Calu3 (cell line): ENCODE measurements around the gene ITGB1. TPM values are rescaled to one million over a fixed set of nuclear protein-coding genes. Genes with fewer than 3 reads are reported as not detected.

Experiments used
- BruUV-seq: library from RNA; stranded (reverse); fragments of 400-500 nt; replicated peaks from 2 replicates; lab custom pipeline; 2021; lab: Mats Ljungman, UMichigan
- CTCF ChIA-PET: fragments of 300-600 bp; sonication (Branson Sonifier 250); formaldehyde crosslinking; loops from one replicate; lab custom pipeline; 2022; ENCODE audit warnings: antibody characterized with exemption; lab: Charles Lee
- DNase-seq: peaks from one replicate; pipeline ENCODE4 v3.0.0; 2022
- H3K27ac Mint-ChIP-seq: one replicate; pipeline ENCODE4 v1.8.0; 2022; ENCODE audit warnings: mixed read lengths; ENCODE audit not compliant: unreplicated experiment
- H3K27me3 Mint-ChIP-seq: one replicate; pipeline ENCODE4 v1.8.0; 2022; ENCODE audit warnings: mixed read lengths; ENCODE audit not compliant: unreplicated experiment
- H3K36me3 Mint-ChIP-seq: one replicate; pipeline ENCODE4 v1.8.0; 2022; ENCODE audit warnings: mild to moderate bottlenecking, moderate library complexity, mixed read lengths; ENCODE audit not compliant: insufficient read depth, unreplicated experiment
- H3K4me1 Mint-ChIP-seq: one replicate; pipeline ENCODE4 v1.8.0; 2022; ENCODE audit warnings: mild to moderate bottlenecking, low read depth, mixed read lengths; ENCODE audit not compliant: unreplicated experiment
- H3K4me3 Mint-ChIP-seq: one replicate; pipeline ENCODE4 v1.8.0; 2022; ENCODE audit warnings: mild to moderate bottlenecking, low read depth, moderate library complexity, mixed read lengths; ENCODE audit not compliant: unreplicated experiment
- H3K9me3 Mint-ChIP-seq: one replicate; pipeline ENCODE4 v1.8.0; 2022; ENCODE audit warnings: low read depth, mixed read lengths; ENCODE audit not compliant: unreplicated experiment
- CTCF ChIP-seq: fragments of 200-600 bp; IDR thresholded peaks from one replicate; pipeline ENCODE4 v1.8.0; 2022; ENCODE audit warnings: antibody characterized with exemption; ENCODE audit not compliant: unreplicated experiment
- intact Hi-C: fragments of 100-400 bp; cut with micrococcal nuclease; formaldehyde crosslinking; loops from one replicate; pipeline ENCODE4 v1.10.0; 2022; ENCODE audit not compliant: unreplicated experiment
- total RNA-seq: library from RNA; stranded (reverse); gene quantifications from 2 replicates; pipeline ENCODE4 v1.2.3, GENCODE V29; 2022

ITGB1 gene
- total RNA-seq, 1 experiment from 2014 or later = 1,455 TPM

GRCh38 chr10:32878646-32879045, 79.4 kb downstream of the ITGB1 start:
- Mint-ChIP-seq H3K27me3 (no peaks in the 10 kb centered on the region), H3K9me3 (no peaks in the 10 kb centered on the region), H3K36me3 (no peaks in the 10 kb centered on the region), H3K4me3 (no peak overlapping the region), H3K27ac (no peak overlapping the region), H3K4me1 (peaks cover 12% of the 10 kb centered on the region)
- BruUV-seq = no TSS peak
- intact Hi-C loops = no loop called here
- CTCF ChIA-PET = no interaction called here
- no peak for TF ChIP-seq CTCF
- DNase-seq = no peak

GRCh38 chr10:32877915-32878314, 80.1 kb downstream of the ITGB1 start:
- Mint-ChIP-seq H3K9me3 (peaks cover 6% of the 10 kb centered on the region), H3K36me3 (no peaks in the 10 kb centered on the region), H3K27ac (no peak overlapping the region), H3K4me3 (no peak overlapping the region), H3K4me1 (peaks cover 12% of the 10 kb centered on the region), H3K27me3 (no peaks in the 10 kb centered on the region)
- TF ChIP-seq CTCF = no peak
- intact Hi-C loops = no loop called here
- no TSS peak for BruUV-seq
- DNase-seq = no peak
- CTCF ChIA-PET = no interaction called here

- Mint-ChIP-seq H3K9me3 (no peaks in the 10 kb centered on the region), H3K27me3 (no peaks in the 10 kb centered on the region), H3K27ac (no peak overlapping the region), H3K4me1 (no peaks in the 10 kb centered on the region), H3K36me3 (no peaks in the 10 kb centered on the region), H3K4me3 (no peak overlapping the region)
- no peak for DNase-seq
- no peak for TF ChIP-seq CTCF
- BruUV-seq = no TSS peak
- intact Hi-C loops = no loop called here
- CTCF ChIA-PET = no interaction called here
Measured at GRCh38 chr10:32865170-32865569, 92.9 kb downstream of the ITGB1 start.

- no peaks in the 10 kb centered on the region for H3K36me3 Mint-ChIP-seq
- no peak for TF ChIP-seq CTCF
- CTCF ChIA-PET = no interaction called here
- H3K27me3 Mint-ChIP-seq = no peaks in the 10 kb centered on the region
- no peaks in the 10 kb centered on the region for H3K4me1 Mint-ChIP-seq
- H3K9me3 Mint-ChIP-seq = no peaks in the 10 kb centered on the region
- no peak overlapping the region for H3K4me3 Mint-ChIP-seq
- no TSS peak for BruUV-seq
- no peak overlapping the region for H3K27ac Mint-ChIP-seq
- intact Hi-C loops = no loop called here
- no peak for DNase-seq
Measured at GRCh38 chr10:32854435-32854834, 103.6 kb downstream of the ITGB1 start.
